K562 (cell line): ENCODE measurements around the gene PRDM8. TPM values are rescaled to one million over a fixed set of nuclear protein-coding genes. Genes with fewer than 3 reads are reported as not detected.

Source experiments
- CEBPB ChIP-seq: fragments of 450-650 bp; IDR thresholded peaks from 2 replicates; pipeline ENCODE4 v1.6.1; 2016; ENCODE audit warnings: missing genetic modification characterization, missing compliant biosample characterization
- EP400 ChIP-seq: fragments of 450-650 bp; IDR thresholded peaks from 2 replicates; pipeline ENCODE4 v1.6.1; 2017; ENCODE audit warnings: antibody characterized with exemption, mild to moderate bottlenecking, moderate library complexity
- GATAD2B ChIP-seq: fragments of 450-650 bp; IDR thresholded peaks from 2 replicates; pipeline ENCODE4 v1.6.1; 2017; ENCODE audit warnings: mild to moderate bottlenecking, borderline replicate concordance
- IFI16 ChIP-seq: fragments of 250-450 bp; sonication (Bioruptor Pico); IDR thresholded peaks from 2 replicates; pipeline ENCODE4 v2.1.2; 2022; ENCODE audit warnings: mild to moderate bottlenecking, inconsistent platforms
- MCM5 ChIP-seq: fragments of 450-650 bp; IDR thresholded peaks from 2 replicates; pipeline ENCODE4 v1.6.1; 2016; ENCODE audit warnings: low read depth
- NCOA4 ChIP-seq: fragments of 450-650 bp; IDR thresholded peaks from 2 replicates; pipeline ENCODE4 v1.6.1; 2018; ENCODE audit warnings: mild to moderate bottlenecking; ENCODE audit not compliant: partially characterized antibody
- NFE2 ChIP-seq: IDR thresholded peaks from 2 replicates; pipeline ENCODE4 v1.6.1; 2014; ENCODE audit warnings: antibody characterized with exemption, low read depth
- POLR2H ChIP-seq: IDR thresholded peaks from 2 replicates; pipeline ENCODE4 v1.6.1; 2016; ENCODE audit warnings: missing genetic modification characterization, low read depth, mild to moderate bottlenecking, control low read depth, missing compliant biosample characterization, moderate library complexity
- PURB ChIP-seq: sonication (generic); formaldehyde crosslinking; IDR thresholded peaks from 2 replicates; pipeline ENCODE4 v1.9.0; 2021; ENCODE audit warnings: low read depth, mild to moderate bottlenecking, missing genetic modification reagents
- SMC3 ChIP-seq: conservative IDR thresholded peaks from 2 replicates; pipeline ENCODE4 v1.6.1; 2011; ENCODE audit warnings: low read depth, low read length, improper control_type of control experiment; ENCODE audit not compliant: insufficient read depth
- ZC3H11A ChIP-seq: IDR thresholded peaks from 2 replicates; pipeline ENCODE4 v1.6.1; 2012; ENCODE audit warnings: low read depth, low read length, improper control_type of control experiment
- ZNF143 ChIP-seq: sonication (generic); formaldehyde crosslinking; IDR thresholded peaks from 2 replicates; pipeline ENCODE4 v1.9.0; 2022; ENCODE audit warnings: mild to moderate bottlenecking, missing genetic modification reagents
- polyA plus RNA-seq, 8 experiments: library from polyadenylated mRNA; depleted of rRNA in 4 of 8; stranded (reverse) in 5 of 8; unstranded in 3 of 8; fragments of >200 nt; fragmentation: Nextera tagmentation in 2 of 8; fragmentation: Illumina TruSeq in 1 of 8; extraction: Ambion mirVana in 2 of 8; extraction: Trizol in 1 of 8; gene quantifications; 2 replicates each; pipeline versions ENCODE4 v1.2.1 to v1.2.3, GENCODE V29; 2011 to 2014; ENCODE audit warnings: inconsistent platforms in 1 of 8, missing spikeins in 1 of 8
- total RNA-seq, 7 experiments: library from RNA; depleted of rRNA in 6 of 7; stranded (reverse); fragments of >200 nt in 6 of 7; fragmentation: Illumina TruSeq in 2 of 7; extraction: Trizol in 2 of 7; gene quantifications; 2 replicates each; pipeline versions ENCODE4 v1.2.1 to v1.2.3, GENCODE V29; 2011 to 2021; ENCODE audit warnings: low replicate concordance in 1 of 7
- TF ChIP-seq, protein P1 (sequence below): fragments of 450-650 bp; formaldehyde crosslinking; IDR thresholded peaks from 2 replicates; pipeline ENCODE4 v1.4.0; 2020; ENCODE audit warnings: mild to moderate bottlenecking, moderate library complexity

The PRDM8 gene
- total and polyA plus RNA-seq, 9 of the 15 experiments (the other 6 are each of a cell fraction or from before 2014, with no cell fraction given), result 0.40 TPM; not detected in 8

DNA sequence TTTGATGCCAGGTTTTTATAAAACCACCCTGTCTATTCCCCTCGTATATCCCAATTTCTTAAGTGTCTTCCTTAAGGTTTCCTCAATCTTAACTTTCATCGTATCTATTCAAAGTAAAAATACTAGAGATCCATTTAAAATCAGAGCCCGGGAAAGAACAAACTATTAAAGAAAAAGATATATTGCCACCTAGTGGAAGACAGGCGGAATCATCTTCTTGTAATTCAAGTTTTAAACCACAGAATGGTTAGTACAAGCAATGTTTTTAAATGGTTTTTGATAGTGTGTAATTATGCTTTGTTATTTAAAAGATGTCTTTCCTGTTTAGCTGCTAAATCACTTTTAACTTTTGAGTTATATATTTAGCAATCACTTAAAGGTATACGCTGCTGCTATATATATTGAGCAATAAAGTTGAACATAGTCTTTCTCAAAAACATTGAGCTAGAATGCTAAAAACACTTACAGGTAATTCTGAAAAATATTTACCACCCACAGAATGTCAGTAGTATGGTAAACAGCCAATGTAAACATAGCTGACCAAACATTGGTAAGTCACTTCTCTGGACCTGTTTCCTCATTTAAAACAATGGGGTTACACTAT, 18.2 kb downstream of the PRDM8 start (continued):
- no peak for TF ChIP-seq NFE2
- peak; percentile 84 for TF ChIP-seq CEBPB
- TF ChIP-seq SMC3, result peak; percentile 58
- TF ChIP-seq, protein P1, sequence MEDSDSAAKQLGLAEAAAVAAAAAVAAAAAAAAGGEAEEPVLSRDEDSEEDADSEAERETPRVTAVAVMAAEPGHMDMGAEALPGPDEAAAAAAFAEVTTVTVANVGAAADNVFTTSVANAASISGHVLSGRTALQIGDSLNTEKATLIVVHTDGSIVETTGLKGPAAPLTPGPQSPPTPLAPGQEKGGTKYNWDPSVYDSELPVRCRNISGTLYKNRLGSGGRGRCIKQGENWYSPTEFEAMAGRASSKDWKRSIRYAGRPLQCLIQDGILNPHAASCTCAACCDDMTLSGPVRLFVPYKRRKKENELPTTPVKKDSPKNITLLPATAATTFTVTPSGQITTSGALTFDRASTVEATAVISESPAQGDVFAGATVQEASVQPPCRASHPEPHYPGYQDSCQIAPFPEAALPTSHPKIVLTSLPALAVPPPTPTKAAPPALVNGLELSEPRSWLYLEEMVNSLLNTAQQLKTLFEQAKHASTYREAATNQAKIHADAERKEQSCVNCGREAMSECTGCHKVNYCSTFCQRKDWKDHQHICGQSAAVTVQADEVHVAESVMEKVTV (CRISPR knock-in tag), result peak; percentile 56
- TF ChIP-seq PURB (CRISPR knock-in tag), result no peak
- TF ChIP-seq NCOA4, result no peak
- 0 out of 2 replicates have a peak, but pooled peaks have one; percentile 16 for TF ChIP-seq EP400
- no peak for TF ChIP-seq IFI16 (CRISPR knock-in tag)
- 0 out of 2 replicates have a peak, but pooled peaks have one; percentile 19 for TF ChIP-seq GATAD2B
- TF ChIP-seq ZC3H11A, result no peak
- peak; percentile 50; the same call in 1 of the 2 replicates for TF ChIP-seq POLR2H
- TF ChIP-seq ZNF143 (CRISPR knock-in tag), result no peak
- TF ChIP-seq MCM5, result no peak
- TF ChIP-seq, all 486 proteins: peak for 15
